ENCODE measurements around the gene KRTAP5-8.
"Not testable (repeated sequence)": the region's sequence is repeated elsewhere in the genome, so short reads cannot be mapped to it uniquely, and the experiment has no call there.

KRTAP5-8 gene

GRCh38 chr11:71527576-71528210 lies 10.1 kb upstream of the KRTAP5-8 start:
- DNase-seq (ENCODE audit: low read depth) = no peak
- TF ChIP-seq CTCF (IDR thresholded peaks at IDR 0.05; ENCODE audit: low read length, missing control alignments) = no peak
- H3K4me3 ChIP-seq (replicated peaks; ENCODE audit: low read depth, low read length) = no peak overlapping the region

GRCh38 chr11:71530602-71531001 lies 7.2 kb upstream of the KRTAP5-8 start:
- H3K4me3 ChIP-seq (replicated peaks; ENCODE audit: low read depth, low read length) = no peak overlapping the region
- TF ChIP-seq CTCF (IDR thresholded peaks at IDR 0.05; ENCODE audit: low read length, missing control alignments) = no peak
- DNase-seq (ENCODE audit: low read depth) = no peak

- TF ChIP-seq CTCF (IDR thresholded peaks at IDR 0.05; ENCODE audit: low read length, missing control alignments) = no peak
- no peak overlapping the region for H3K4me3 ChIP-seq (replicated peaks; ENCODE audit: low read depth, low read length)
- no peak for DNase-seq (ENCODE audit: low read depth)
Measured at GRCh38 chr11:71532036-71532610, 5.7 kb upstream of the KRTAP5-8 start.

- DNase-seq (ENCODE audit: low read depth); H3K4me3 ChIP-seq (replicated peaks; ENCODE audit: low read depth, low read length): not testable (repeated sequence)
Measured at GRCh38 chr11:71534711-71535608, 2.9 kb upstream of the KRTAP5-8 start.

GRCh38 chr11:71535825-71536224 lies 2.0 kb upstream of the KRTAP5-8 start:
- H3K4me3 ChIP-seq (replicated peaks; ENCODE audit: low read depth, low read length) = no peak overlapping the region
- DNase-seq (ENCODE audit: low read depth) = no peak
- no peak for TF ChIP-seq CTCF (IDR thresholded peaks at IDR 0.05; ENCODE audit: low read length, missing control alignments)

GRCh38 chr11:71537537-71537936 lies 288 bp upstream of the KRTAP5-8 start:
- DNase-seq (ENCODE audit: low read depth) = no peak
- no peak for TF ChIP-seq CTCF (IDR thresholded peaks at IDR 0.05; ENCODE audit: low read length, missing control alignments)

GRCh38 chr11:71538666-71538990 lies 803 bp downstream of the KRTAP5-8 start:
- DNase-seq (ENCODE audit: low read depth) = no peak
- no peak overlapping the region for H3K4me3 ChIP-seq (replicated peaks; ENCODE audit: low read depth, low read length)
- TF ChIP-seq CTCF (IDR thresholded peaks at IDR 0.05; ENCODE audit: low read length, missing control alignments) = no peak

More at GRCh38 chr11:71537537-71537936, 288 bp upstream of the KRTAP5-8 start:
- H3K4me3 ChIP-seq (replicated peaks; ENCODE audit: low read depth, low read length) = no peak overlapping the region

All from fibroblast of pulmonary artery (primary cell).